Esophagus muscularis mucosa (tissue), 3 donors: Measurements from ENCODE around the gene TLE3.

ENCODE experiments used
- CTCF ChIP-seq, 3 experiments: fragments of 200-600 bp in 2 of 3; fragments of 450-650 bp in 1 of 3; sonication (generic) in 2 of 3; IDR thresholded peaks; one replicate each; pipeline ENCODE4 v1.5.1; 2017 to 2019; ENCODE audit warnings: antibody characterized with exemption in 3 of 3, mild to moderate bottlenecking in 2 of 3, moderate library complexity in 1 of 3
- EP300 ChIP-seq: sonication (generic); formaldehyde crosslinking; IDR thresholded peaks from one replicate; pipeline ENCODE4 v1.6.1; 2017; ENCODE audit warnings: antibody characterized with exemption

GRCh38 chr15:70133781-70134421 lies 36.2 kb upstream of the TLE3 start:
- TF ChIP-seq CTCF (IDR thresholded peaks at IDR 0.05) (no peak), EP300 (no peak)
